Measurements from ENCODE around the gene REPIN1. TPM values are rescaled to one million over a fixed set of nuclear protein-coding genes. Genes with fewer than 3 reads are reported as not detected.
A peak's percentile ranks its signal among the peaks of the same experiment; 100 is the strongest.

REPIN1 gene
- total and polyA plus RNA-seq, 2 donors (not counting 1 experiment from before 2014, with no cell fraction given), result 165 to 190 TPM

- no peak for TF ChIP-seq CTCF (IDR thresholded peaks at IDR 0.05)
- TF ChIP-seq EZH2 (IDR thresholded peaks at IDR 0.05; ENCODE audit: borderline replicate concordance, insufficient read depth, low read depth, low read length, poor library complexity, severe bottlenecking), result no peak
- Histone ChIP-seq H3K27ac (ENCODE audit: low read length in 2 of 2) (no peak overlapping the region), H3K4me3 (ENCODE audit: control extremely low read depth in 1 of 5, extremely low read depth in 1 of 5, insufficient read depth in 1 of 5, low read depth in 2 of 5, low read length in 4 of 5) (peak overlapping the region in 1 of 5 experiments; percentile 90), H3K9ac (ENCODE audit: low read length) (no peak overlapping the region), H4K20me1 (ENCODE audit: control insufficient read depth, insufficient read depth, low read length, poor library complexity, severe bottlenecking) (no peaks in the 10 kb centered on the region), H3K36me3 (replicated peaks in 1 of 2; ENCODE audit: control extremely low read depth in 1 of 2, control insufficient read depth in 1 of 2, extremely low read depth in 1 of 2, insufficient read depth in 2 of 2, low read length in 1 of 2) (peaks cover 0 to 31% of the 10 kb centered on the region in 2 experiments), H3K79me2 (ENCODE audit: control insufficient read depth, insufficient read depth, low read length) (peaks cover 10% of the 10 kb centered on the region), H3K4me2 (replicated peaks; ENCODE audit: low read depth, low read length, poor library complexity, severe bottlenecking) (peak overlapping the region; percentile 86), H3K9me3 (ENCODE audit: control extremely low read depth in 1 of 3, control insufficient read depth in 2 of 3, insufficient read depth in 1 of 3, low read length in 2 of 3) (peaks cover 0 to 4% (median 0%) of the 10 kb centered on the region in 3 donors), H3K27me3 (replicated peaks in 1 of 4; ENCODE audit: control extremely low read depth in 1 of 4, control insufficient read depth in 3 of 4, insufficient read depth in 4 of 4, low read length in 3 of 4) (no peaks in the 10 kb centered on the region), H2AFZ (ENCODE audit: insufficient read depth, low read depth, low read length, poor library complexity, severe bottlenecking) (peak overlapping the region; percentile 90), H3K4me1 (ENCODE audit: control insufficient read depth in 2 of 2, insufficient read depth in 2 of 2, low read length in 2 of 2) (peaks cover 11 to 27% of the 10 kb centered on the region in 2 donors)
- peaks cover 42% of the 10 kb centered on the region for H3K4me1 Mint-ChIP-seq
- intact Hi-C loops (cut with micrococcal nuclease), result loop anchor here (5.0 kb wide), 2 partner anchors 33 to 53 kb away; partner anchors contain the start of gene ZNF775
- H3K27ac Mint-ChIP-seq, result peak overlapping the region; percentile 98
- H3K9me3 Mint-ChIP-seq (ENCODE audit: insufficient read depth), result no peaks in the 10 kb centered on the region
- ChIA-PET CTCF (no interaction called here), POLR2A (no interaction called here)
- no peak for DNase-seq
- 93% methylated on average over 12 of the region's 12 CpGs for WGBS (ENCODE audit: insufficient coverage)
- ATAC-seq (ENCODE audit: low read depth), result no peak
- H3K27me3 Mint-ChIP-seq, result no peaks in the 10 kb centered on the region
- peak overlapping the region; percentile 99 for H3K4me3 Mint-ChIP-seq
Observed at GRCh38 chr7:150324373-150324961, 44.2 kb upstream of the REPIN1 start.

DNA sequence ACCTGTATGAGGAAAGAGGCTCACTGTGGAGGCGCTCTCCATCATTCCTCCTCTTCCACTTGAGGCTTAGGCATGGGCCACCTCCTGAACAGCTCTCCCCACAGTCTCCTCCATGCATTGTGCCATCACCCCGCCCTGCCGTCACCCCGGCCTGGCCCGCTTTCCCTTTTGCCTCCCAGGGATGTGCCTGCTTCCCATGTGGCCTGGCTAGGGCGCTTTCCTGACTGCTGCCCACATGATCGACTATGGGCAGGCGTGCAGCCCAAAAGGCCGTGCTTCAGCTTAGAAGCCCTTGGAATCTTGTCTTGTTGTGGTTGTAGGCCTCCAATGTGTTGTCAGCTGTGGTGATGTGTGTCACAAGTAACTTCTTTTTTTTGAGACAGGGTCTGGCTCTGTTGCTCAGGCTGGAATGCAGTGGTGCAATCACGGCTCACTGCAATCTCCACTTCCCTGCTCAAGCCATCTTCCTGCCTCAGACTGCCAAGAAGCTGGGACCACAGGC lies 43.5 kb upstream of the REPIN1 start:
- H3K4me3 ChIP-seq (ENCODE audit: control extremely low read depth in 1 of 5, extremely low read depth in 1 of 5, insufficient read depth in 1 of 5, low read depth in 2 of 5, low read length in 4 of 5), result no peak overlapping the region
- H3K9me3 Mint-ChIP-seq (ENCODE audit: insufficient read depth), result no peaks in the 10 kb centered on the region
- H2AFZ ChIP-seq (ENCODE audit: insufficient read depth, low read depth, low read length, poor library complexity, severe bottlenecking), result no peak overlapping the region
- peaks cover 39% of the 10 kb centered on the region for H3K4me1 Mint-ChIP-seq
- H3K4me2 ChIP-seq (replicated peaks; ENCODE audit: low read depth, low read length, poor library complexity, severe bottlenecking), result no peak overlapping the region
- peak overlapping the region; percentile 98 for H3K27ac Mint-ChIP-seq
- H3K27me3 ChIP-seq (replicated peaks in 1 of 4; ENCODE audit: control extremely low read depth in 1 of 4, control insufficient read depth in 3 of 4, insufficient read depth in 4 of 4, low read length in 3 of 4), result no peaks in the 10 kb centered on the region
- ChIA-PET POLR2A (no interaction called here), CTCF (no interaction called here)
- H3K27me3 Mint-ChIP-seq, result no peaks in the 10 kb centered on the region
- H4K20me1 ChIP-seq (ENCODE audit: control insufficient read depth, insufficient read depth, low read length, poor library complexity, severe bottlenecking), result no peaks in the 10 kb centered on the region
- H3K79me2 ChIP-seq (ENCODE audit: control insufficient read depth, insufficient read depth, low read length), result peaks cover 10% of the 10 kb centered on the region
- TF ChIP-seq EZH2 (IDR thresholded peaks at IDR 0.05; ENCODE audit: borderline replicate concordance, insufficient read depth, low read depth, low read length, poor library complexity, severe bottlenecking) (no peak), CTCF (IDR thresholded peaks at IDR 0.05) (no peak)
- H3K9me3 ChIP-seq (ENCODE audit: control extremely low read depth in 1 of 3, control insufficient read depth in 2 of 3, insufficient read depth in 1 of 3, low read length in 2 of 3), result peaks cover 0 to 4% (median 0%) of the 10 kb centered on the region in 3 donors
- ATAC-seq (ENCODE audit: low read depth) (no peak), DNase-seq (no peak)
- intact Hi-C loops (cut with micrococcal nuclease), result no loop called here
- no peak overlapping the region for H3K9ac ChIP-seq (ENCODE audit: low read length)
- 96% methylated on average over 10 of the region's 10 CpGs for WGBS (ENCODE audit: insufficient coverage)
- peaks cover 0 to 34% of the 10 kb centered on the region in 2 experiments for H3K36me3 ChIP-seq (replicated peaks in 1 of 2; ENCODE audit: control extremely low read depth in 1 of 2, control insufficient read depth in 1 of 2, extremely low read depth in 1 of 2, insufficient read depth in 2 of 2, low read length in 1 of 2)
- H3K4me3 Mint-ChIP-seq, result peak overlapping the region; percentile 99
- no peak overlapping the region for H3K27ac ChIP-seq (ENCODE audit: low read length in 2 of 2)
- H3K4me1 ChIP-seq (ENCODE audit: control insufficient read depth in 2 of 2, insufficient read depth in 2 of 2, low read length in 2 of 2), result peaks cover 8 to 26% of the 10 kb centered on the region in 2 donors
